ENCODE measurements around the gene LPIN1. TPM values are rescaled to one million over a fixed set of nuclear protein-coding genes. Genes with fewer than 3 reads are reported as not detected.

The LPIN1 gene
- total and polyA plus RNA-seq, 2 of the 8 experiments (the other 6 are each of a cell fraction or from before 2014, with no cell fraction given), result 4.3 to 9.8 TPM

DNA sequence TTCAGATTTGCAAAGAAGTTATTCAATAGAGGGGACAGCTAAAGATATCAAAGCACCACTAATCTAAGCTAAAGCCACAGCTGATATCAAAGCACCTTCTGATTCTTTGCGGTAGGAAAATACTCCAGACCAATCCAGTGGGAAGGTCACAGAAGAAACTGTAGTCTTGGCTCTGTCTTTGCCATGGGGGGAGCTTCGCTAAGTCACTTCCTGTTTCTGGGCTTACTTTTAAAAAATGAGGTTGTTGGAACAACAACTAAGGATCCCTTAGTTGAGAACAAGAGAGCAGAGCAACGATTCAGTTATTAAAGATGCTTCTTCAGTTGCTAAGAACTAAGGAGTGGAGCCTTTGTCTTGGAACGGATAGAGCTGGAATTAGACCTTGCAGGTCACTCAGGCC, 12.2 kb downstream of the LPIN1 start:
- H3K23ac ChIP-seq (ENCODE audit: insufficient read length), result no peak overlapping the region
- no peak overlapping the region for H3K4me3 ChIP-seq (ENCODE audit: extremely low read depth in 1 of 4, insufficient read depth in 2 of 4, low read depth in 3 of 4, low read length in 4 of 4)
- H4K91ac ChIP-seq (replicated peaks; ENCODE audit: insufficient read length, low read length), result no peak overlapping the region
- no peak for DNase-seq (ENCODE audit: low read depth in 1 of 2, low spot score in 2 of 2)
- H3K79me1 ChIP-seq (ENCODE audit: low read depth, low read length), result no peaks in the 10 kb centered on the region
- H3K27ac ChIP-seq (ENCODE audit: low read depth, low read length), result no peak overlapping the region
- H3K4me1 ChIP-seq (replicated peaks in 1 of 4; ENCODE audit: control insufficient read depth in 3 of 4, insufficient read depth in 4 of 4, low read length in 3 of 4), result peaks cover 0 to 3% (median 0%) of the 10 kb centered on the region in 4 experiments; a peak in 2 of 7 replicates
- TF ChIP-seq RBBP5 (IDR thresholded peaks at IDR 0.05; ENCODE audit: borderline replicate concordance, low read depth, low read length), result no peak
- no peak for TF ChIP-seq TBP (IDR thresholded peaks at IDR 0.05; ENCODE audit: low read depth, low read length)
- no peak for TF ChIP-seq EGR1 (IDR thresholded peaks at IDR 0.05; ENCODE audit: borderline replicate concordance, low read depth, low read length)
- TF ChIP-seq SP1 (IDR thresholded peaks at IDR 0.05; ENCODE audit: low read depth, low read length), result no peak
- TF ChIP-seq JUND (IDR thresholded peaks at IDR 0.05; ENCODE audit: low read length), result no peak
- TF ChIP-seq TAF1 (IDR thresholded peaks at IDR 0.05; ENCODE audit: low read depth, low read length), result no peak
- TF ChIP-seq NRF1 (IDR thresholded peaks at IDR 0.05; ENCODE audit: low read depth, low read length), result no peak
- no peak for TF ChIP-seq KDM5A (IDR thresholded peaks at IDR 0.05; ENCODE audit: low read length)
- no peak for TF ChIP-seq SAP30 (IDR thresholded peaks at IDR 0.05; ENCODE audit: insufficient read depth, insufficient replicate concordance, low read length)
- no peak for TF ChIP-seq POU5F1 (IDR thresholded peaks at IDR 0.05; ENCODE audit: low read depth, low read length)
- no peak for TF ChIP-seq CTBP2 (IDR thresholded peaks at IDR 0.05; ENCODE audit: borderline replicate concordance, insufficient read depth, insufficient read length, low read length)
- no peak overlapping the region for H3K56ac ChIP-seq (replicated peaks; ENCODE audit: insufficient read length, low read depth, low read length)
- no peak overlapping the region for H2AK5ac ChIP-seq (ENCODE audit: low read depth, low read length)
- H4K20me1 ChIP-seq (replicated peaks in 1 of 2; ENCODE audit: control insufficient read depth in 1 of 2, insufficient read depth in 2 of 2, low read length in 2 of 2), result no peaks in the 10 kb centered on the region
- H3K23me2 ChIP-seq (ENCODE audit: low read depth, low read length), result no peaks in the 10 kb centered on the region
- H2BK20ac ChIP-seq (ENCODE audit: low read length), result no peak overlapping the region
- H3K18ac ChIP-seq (ENCODE audit: extremely low read depth, low read length), result no peak overlapping the region
- 93% methylated on average over 4 of the region's 4 CpGs; no CpG with 5 or more reads in 1 of the 2 experiments for WGBS, 2 experiments (ENCODE audit: extremely low coverage in 1 of 2, insufficient coverage in 1 of 2, insufficient read length in 1 of 2, insufficient replicate concordance in 2 of 2, low coverage in 1 of 2, low lambda C conversion rate in 2 of 2, missing lambda C conversion rate in 1 of 2)
- 0 out of 8 replicates have a peak, but pooled peaks cover 0 to 3% (median 0%) of the 10 kb centered on the region in 4 experiments for H3K36me3 ChIP-seq (ENCODE audit: control insufficient read depth in 2 of 4, insufficient read depth in 4 of 4, low read length in 3 of 4)
- POLR2A ChIA-PET (ENCODE audit: partially characterized antibody), result interaction anchor here (1.2 kb wide), 1 partner anchor 12 kb away, joined by 4 read pairs; no protein-coding TSS in a partner anchor
- no peak overlapping the region for H3K4ac ChIP-seq (replicated peaks; ENCODE audit: insufficient read length, low read depth, low read length)
- no peak overlapping the region for H2BK15ac ChIP-seq (ENCODE audit: low read length)
- H2BK120ac ChIP-seq (replicated peaks; ENCODE audit: low read depth, low read length), result no peak overlapping the region
- H3K79me2 ChIP-seq (ENCODE audit: control insufficient read depth in 1 of 2, insufficient read depth in 2 of 2, low read length in 2 of 2), result no peaks in the 10 kb centered on the region
- FAIRE-seq, result no peak
- no peak overlapping the region for H4K5ac ChIP-seq (ENCODE audit: insufficient read length, low read depth, low read length)
- no peak overlapping the region for H2BK12ac ChIP-seq (ENCODE audit: low read depth, low read length)
- no peaks in the 10 kb centered on the region for H3K27me3 ChIP-seq (replicated peaks in 1 of 4; ENCODE audit: control insufficient read depth in 3 of 4, extremely low read depth in 1 of 4, insufficient read depth in 3 of 4, low read length in 3 of 4)
- CTCF ChIA-PET (ENCODE audit: partially characterized antibody), result interaction anchor here (0.6 to 2.1 kb wide), 9 partner anchors 9 to 176 kb away, joined by 3 to 8 read pairs (median 4); no protein-coding TSS in a partner anchor
- peaks cover 0 to 10% of the 10 kb centered on the region in 2 experiments; a peak in 2 of 4 replicates for H3K9me3 ChIP-seq (ENCODE audit: insufficient read depth in 2 of 2, low read depth in 1 of 2, low read length in 1 of 2)
- H3K4me2 ChIP-seq (ENCODE audit: insufficient read depth in 1 of 2, low read depth in 2 of 2, low read length in 2 of 2), result no peak overlapping the region
- no peak overlapping the region for H2BK5ac ChIP-seq (ENCODE audit: low read depth, low read length)
- no peak overlapping the region for H2AFZ ChIP-seq (ENCODE audit: low read length)
- no peak overlapping the region for H3K14ac ChIP-seq (ENCODE audit: insufficient read length)
- H3K9ac ChIP-seq (replicated peaks in 1 of 4; ENCODE audit: extremely low read depth in 1 of 4, low read depth in 3 of 4, low read length in 3 of 4), result no peak overlapping the region
- no peak overlapping the region for H4K8ac ChIP-seq (ENCODE audit: extremely low read depth, insufficient read depth, low read length)

Data from H1 (cell line).